ENCODE measurements around the gene LRRC61.

LRRC61 gene

GRCh38 chr7:150332852-150333635, 9.9 kb downstream of the LRRC61 start:
- no peak for DNase-seq (ENCODE audit: low read depth)

DNA sequence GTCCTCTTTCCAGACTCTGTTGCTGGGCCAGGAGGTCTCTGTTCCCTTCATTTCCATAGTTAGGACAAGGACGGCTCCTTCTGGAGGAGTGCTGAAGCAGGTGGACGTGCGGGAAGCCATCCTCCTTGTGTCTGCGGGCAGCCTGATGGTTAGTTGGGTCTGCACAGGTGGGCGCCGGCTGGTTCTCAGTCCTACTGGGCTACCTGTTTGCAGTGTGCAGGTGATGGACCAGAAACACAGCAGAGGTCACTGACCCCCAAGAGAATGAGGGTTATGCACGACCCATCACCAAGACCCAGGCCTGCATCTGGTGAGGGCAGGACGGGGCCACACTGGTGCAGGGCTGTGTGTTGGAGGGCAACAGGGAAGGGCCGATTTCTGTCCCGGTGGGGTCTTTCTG, 10.5 kb downstream of the LRRC61 start:
- DNase-seq (ENCODE audit: low read depth), result no peak

- DNase-seq (ENCODE audit: low read depth), result no peak
These were observed 11.0 kb downstream of the LRRC61 start for GRCh38 chr7:150334108-150334507.

DNA sequence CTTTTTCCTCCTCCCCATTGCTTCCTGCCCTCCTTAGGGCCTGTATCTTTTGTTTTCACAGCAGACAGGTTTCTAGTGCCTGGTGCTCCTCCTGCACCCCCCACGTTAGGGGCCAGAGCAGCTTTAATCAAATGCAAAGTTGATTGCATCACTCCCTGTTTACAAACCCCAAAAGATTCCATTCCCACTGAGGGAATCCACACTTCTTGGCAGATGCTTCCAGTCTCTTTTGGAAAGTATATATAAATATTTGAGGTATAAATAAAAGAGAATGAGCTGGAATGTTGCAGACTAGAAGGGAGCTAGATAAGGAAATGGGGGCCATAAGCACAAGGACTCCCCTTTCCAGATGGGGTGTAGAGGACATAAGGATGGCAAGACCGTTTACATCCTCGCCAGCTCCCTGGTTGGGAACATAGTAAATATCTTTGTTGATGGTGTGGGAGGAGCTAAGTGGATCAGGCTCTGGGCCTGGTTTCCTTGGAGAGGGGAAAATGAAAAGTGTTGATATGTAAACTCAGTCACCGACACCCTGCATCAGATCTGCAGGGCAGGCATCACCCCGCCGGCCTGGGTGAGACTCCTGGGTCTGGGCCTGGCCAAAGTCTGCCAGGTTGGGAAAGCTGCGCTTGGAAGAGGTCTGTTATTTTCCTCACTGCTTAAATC, 12.1 kb downstream of the LRRC61 start:
- no peak for DNase-seq (ENCODE audit: low read depth)

GRCh38 chr7:150335774-150336112, 12.6 kb downstream of the LRRC61 start:
- DNase-seq (ENCODE audit: low read depth), result no peak

GRCh38 chr7:150336746-150337145, 13.6 kb downstream of the LRRC61 start:
- DNase-seq (ENCODE audit: low read depth), result no peak

DNA sequence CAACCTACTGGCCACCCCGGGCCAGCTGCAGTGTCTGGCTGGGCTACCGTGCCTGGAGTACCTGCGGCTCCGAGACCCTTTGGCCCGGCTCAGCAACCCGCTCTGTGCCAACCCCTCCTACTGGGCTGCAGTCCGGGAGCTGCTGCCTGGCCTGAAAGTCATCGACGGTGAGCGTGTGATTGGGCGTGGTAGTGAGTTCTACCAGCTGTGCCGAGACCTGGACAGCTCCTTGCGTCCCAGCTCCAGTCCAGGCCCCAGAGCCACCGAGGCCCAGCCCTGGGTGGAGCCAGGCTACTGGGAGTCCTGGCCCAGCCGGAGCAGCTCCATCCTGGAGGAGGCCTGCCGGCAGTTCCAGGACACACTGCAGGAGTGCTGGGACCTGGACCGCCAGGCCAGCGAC, 14.0 kb downstream of the LRRC61 start:
- DNase-seq (ENCODE audit: low read depth), result no peak

DNA sequence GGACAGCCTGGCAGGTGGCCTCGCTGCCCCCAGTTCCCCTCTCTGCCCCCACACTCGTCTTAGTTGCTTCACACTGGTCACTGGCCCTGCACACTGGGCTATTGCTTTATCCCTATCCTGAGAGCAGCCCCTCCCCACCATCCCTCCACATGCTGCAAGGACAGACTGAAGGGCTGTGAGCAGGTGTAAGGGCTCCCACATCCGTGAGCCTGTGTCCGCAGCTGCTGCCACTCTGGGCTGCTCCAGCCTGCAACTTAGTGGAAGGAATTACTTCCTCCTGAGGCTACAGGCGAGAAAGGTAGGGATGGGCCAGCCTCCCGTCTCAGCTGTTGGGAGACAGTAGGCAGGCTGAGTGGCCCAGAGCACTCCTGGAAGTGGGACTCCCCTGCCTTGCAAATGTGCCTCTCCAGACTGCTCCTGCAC, 14.5 kb downstream of the LRRC61 start:
- no peak for DNase-seq (ENCODE audit: low read depth)

GRCh38 chr7:150338166-150338829, 15.1 kb downstream of the LRRC61 start:
- DNase-seq (ENCODE audit: low read depth), result no peak

DNA sequence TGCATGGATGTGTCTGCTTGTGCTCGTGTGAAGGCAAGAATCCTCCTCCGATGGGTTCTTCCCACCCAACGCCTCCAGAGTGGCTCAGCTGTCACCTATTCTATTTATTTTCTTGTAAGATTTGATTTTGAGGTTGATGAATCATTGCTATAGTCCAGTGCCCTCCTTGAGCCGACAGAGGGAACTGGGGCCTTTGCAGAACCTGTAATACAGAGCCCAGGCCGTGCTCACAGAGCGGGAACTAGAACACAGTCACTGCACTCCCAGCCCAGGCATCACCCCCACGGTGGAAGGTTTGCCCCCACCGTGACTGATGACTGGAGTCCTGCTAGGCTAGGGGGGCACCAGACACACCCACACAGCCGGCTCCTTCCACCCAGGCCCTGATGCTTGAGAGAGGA, 16.3 kb downstream of the LRRC61 start:
- no peak for DNase-seq (ENCODE audit: low read depth)

GRCh38 chr7:150340024-150340749, 17.0 kb downstream of the LRRC61 start:
- DNase-seq (ENCODE audit: low read depth), result no peak

GRCh38 chr7:150340875-150341262, 17.7 kb downstream of the LRRC61 start:
- no peak for DNase-seq (ENCODE audit: low read depth)

GRCh38 chr7:150341263-150342120, 18.3 kb downstream of the LRRC61 start, which contains the start of gene RARRES2:
RARRES2 (minus strand) TSS chr7:150341629; CDS start chr7:150340609, 1,020 bp downstream.
- DNase-seq (ENCODE audit: low read depth), result no peak

DNA sequence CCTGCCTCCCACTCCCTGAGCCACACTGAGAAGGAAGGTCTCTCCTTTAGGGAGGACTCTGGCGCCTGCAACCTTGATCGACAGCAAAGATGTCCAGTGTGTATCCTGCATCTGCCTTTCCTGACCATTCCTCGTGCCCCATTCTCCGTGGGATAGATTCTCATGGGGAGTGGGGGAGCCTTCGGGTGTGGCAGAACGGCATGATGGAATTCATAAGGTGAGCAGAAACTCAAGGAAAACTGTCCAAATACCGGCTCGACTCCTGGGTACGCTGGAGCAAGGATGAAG, 18.9 kb downstream of the LRRC61 start:
- no peak for DNase-seq (ENCODE audit: low read depth)

DNA sequence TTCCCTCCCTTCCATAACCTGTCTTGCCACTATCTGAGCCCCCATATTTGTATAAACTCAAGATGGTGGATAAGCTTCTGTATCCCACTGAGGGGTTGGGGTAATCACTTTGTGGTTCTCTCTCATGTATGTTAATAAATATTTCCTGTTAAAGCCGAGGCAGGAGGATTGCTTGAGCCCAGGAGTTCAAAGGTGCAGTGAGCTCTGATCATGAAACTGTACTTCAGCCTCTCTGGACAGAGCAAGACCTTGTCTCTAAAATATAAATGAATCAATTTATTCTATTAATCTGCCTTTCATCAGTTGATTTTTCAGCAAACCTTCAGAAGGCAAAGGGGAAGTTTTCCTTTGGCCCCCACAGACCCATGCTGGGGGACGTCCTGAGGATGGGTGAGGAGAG, 20.1 kb downstream of the LRRC61 start:
- DNase-seq (ENCODE audit: low read depth), result no peak

DNA sequence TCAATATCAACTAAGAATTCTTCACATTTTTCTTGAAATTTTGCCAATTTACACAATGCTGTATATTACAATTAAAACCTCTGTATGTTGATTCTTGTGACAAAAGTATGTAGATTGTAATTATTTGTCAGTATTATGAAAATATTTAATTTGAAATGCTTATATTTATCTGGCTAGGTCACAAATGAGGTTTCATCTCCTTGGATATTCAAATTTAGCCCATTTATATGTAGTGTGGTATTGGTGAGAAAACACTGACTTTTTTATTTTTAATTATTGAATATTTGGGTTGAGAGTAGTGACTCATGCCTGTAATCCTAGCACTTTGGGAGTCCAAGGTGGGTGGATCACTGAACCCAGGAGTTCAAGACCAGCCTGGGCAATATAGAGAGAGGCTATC, 21.1 kb downstream of the LRRC61 start:
- no peak for DNase-seq (ENCODE audit: low read depth)

DNA sequence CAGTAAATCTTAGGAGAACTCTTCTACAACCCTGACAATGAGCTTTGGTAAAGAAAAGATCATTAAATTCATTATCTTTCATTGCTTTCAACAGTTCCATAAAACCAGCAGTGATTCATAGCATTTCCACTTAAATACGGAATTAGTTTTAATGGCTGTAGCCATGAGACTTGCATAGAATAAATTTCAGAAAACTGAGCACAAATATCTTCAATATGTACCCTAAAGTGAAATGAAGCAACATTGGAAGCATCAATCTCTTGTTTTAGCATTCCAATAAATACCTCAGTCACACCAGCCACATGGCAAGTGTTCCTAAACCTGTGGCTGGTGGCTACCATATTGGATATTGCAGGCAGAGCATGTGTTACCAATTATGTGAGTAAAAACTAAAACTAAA, 21.9 kb downstream of the LRRC61 start:
- DNase-seq (ENCODE audit: low read depth), result no peak

DNA sequence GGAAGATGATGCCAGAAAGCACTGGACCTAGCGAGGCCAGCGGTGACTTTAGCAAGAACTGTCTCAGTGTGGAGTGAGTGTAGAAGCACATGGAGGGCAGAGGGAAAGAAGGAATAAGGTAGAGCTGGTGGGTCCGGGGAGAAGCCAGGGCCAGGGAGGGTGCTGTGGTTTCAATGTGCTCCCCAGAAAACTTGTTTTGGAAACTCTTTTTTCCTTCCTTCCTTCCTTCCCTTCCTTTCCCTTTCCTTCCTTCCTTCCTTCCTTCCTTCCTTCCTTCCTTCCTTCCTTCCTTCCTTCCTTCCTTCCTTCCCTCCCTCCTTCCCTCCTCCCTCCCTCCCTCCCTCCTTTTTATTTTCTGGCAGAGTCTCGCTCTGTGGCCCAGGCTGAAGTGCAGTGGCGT, 23.8 kb downstream of the LRRC61 start:
- no peak for DNase-seq (ENCODE audit: low read depth)

- DNase-seq (ENCODE audit: low read depth), result no peak
These were observed 28.5 kb downstream of the LRRC61 start for GRCh38 chr7:150351587-150352194.

- no peak for DNase-seq (ENCODE audit: low read depth)
These were observed 32.5 kb downstream of the LRRC61 start for GRCh38 chr7:150355666-150356059.

- no peak for DNase-seq (ENCODE audit: low read depth)
These were observed 33.2 kb downstream of the LRRC61 start for GRCh38 chr7:150356265-150356897.
